ENCODE results near the gene HAS3.

GRCh38 chr16:69127966-69128510, 22.6 kb downstream of the HAS3 start:
- TF ChIP-seq NFIC (IDR thresholded peaks at IDR 0.05) (no peak), REST (IDR thresholded peaks at IDR 0.05; ENCODE audit: low read depth) (no peak), CREB1 (IDR thresholded peaks at IDR 0.05; ENCODE audit: low read depth) (no peak), ZBTB7A (IDR thresholded peaks at IDR 0.05; ENCODE audit: low read depth) (no peak), YY1 (IDR thresholded peaks at IDR 0.05; ENCODE audit: low read depth) (no peak), TAF1 (IDR thresholded peaks at IDR 0.05; ENCODE audit: low read depth) (no peak)
- TF ChIP-seq, protein P1, sequence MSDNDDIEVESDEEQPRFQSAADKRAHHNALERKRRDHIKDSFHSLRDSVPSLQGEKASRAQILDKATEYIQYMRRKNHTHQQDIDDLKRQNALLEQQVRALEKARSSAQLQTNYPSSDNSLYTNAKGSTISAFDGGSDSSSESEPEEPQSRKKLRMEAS (IDR thresholded peaks at IDR 0.05) = no peak
